IPS DF 19.7 (cell line): ENCODE data around the gene CREB5.

Source experiments
- DNase-seq: peaks from one replicate; pipeline ENCODE4 v3.0.0-alpha.2; 2013; ENCODE audit warnings: low read depth, low spot score

Gene CREB5

DNA sequence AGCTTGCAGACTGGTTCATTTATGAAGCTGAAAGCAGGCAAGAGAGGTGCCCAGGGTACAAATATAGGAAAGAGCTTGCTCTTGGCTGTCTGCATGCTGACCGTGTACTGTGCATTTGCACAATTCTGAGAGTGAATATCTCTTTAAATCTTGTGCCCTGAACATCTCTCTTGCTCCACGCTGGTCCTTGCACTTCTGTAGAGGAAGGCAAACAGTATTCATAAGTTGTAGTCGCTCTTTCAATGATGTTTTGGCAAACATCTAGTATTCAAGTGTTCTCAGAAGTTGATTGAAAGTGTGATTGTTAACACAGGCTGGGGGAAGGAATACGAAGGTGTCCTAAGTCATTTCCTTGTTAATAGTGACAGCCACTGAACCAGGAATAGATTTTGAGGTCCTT is 332.6 kb downstream of the CREB5 start:
- DNase-seq, result no peak

DNA sequence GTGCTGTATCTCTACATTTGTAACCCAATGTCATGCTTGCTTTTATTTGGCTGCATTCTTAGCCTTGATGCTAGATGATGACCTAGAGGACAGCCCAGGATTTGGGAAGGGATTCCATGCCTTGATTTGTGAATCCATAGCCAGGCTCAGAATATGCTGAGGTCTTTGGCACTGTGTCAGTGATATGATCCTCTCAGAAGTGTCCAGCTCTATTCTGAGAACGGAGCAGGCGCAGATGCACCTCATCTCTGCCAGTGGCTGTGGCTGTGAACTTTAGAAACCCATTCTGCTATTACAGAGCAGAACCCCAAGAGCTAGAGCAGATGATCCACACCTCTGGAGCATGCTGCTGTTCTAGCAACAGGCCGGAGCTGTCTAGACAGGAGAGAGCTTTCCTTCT is 333.0 kb downstream of the CREB5 start:
- no peak for DNase-seq

DNA sequence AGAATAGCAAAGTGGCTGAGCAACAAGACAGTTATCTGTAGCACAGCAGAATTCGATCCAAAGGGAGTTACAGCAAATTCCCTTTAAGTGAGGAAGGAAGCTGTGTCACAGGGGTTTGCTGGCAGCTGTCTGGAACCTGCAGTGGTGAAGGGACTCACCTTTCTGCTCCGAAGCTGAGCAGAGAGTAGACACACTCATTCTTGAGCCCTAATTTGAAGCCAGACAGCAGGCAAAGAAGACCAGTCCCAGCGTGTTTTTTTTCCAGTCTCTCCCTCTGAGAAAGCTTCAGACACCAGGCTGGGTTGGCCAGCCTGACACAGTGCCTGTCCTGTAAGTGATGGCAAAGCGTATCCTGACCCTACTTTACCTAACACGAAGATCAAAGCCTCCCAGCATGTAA is 335.1 kb downstream of the CREB5 start:
- no peak for DNase-seq

DNA sequence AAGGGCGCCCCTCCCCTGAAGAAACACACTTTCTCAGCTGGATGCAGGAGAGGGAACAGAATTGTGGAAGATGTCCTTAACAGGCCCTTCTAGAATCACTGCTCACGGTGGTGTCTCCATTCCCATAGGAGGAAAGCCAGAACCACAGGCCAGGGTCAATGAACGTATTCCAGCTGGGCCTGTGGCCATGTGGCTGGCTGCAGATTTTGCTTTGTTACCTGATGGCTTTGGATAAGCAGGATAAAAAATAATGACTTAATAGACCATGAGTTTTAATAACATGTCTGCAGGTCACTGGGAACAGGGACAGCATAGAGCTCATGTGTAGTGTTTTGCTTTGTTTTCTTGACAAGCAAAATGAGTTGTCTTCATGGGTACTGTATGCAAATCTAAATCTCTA is 335.5 kb downstream of the CREB5 start:
- DNase-seq, result no peak

DNA sequence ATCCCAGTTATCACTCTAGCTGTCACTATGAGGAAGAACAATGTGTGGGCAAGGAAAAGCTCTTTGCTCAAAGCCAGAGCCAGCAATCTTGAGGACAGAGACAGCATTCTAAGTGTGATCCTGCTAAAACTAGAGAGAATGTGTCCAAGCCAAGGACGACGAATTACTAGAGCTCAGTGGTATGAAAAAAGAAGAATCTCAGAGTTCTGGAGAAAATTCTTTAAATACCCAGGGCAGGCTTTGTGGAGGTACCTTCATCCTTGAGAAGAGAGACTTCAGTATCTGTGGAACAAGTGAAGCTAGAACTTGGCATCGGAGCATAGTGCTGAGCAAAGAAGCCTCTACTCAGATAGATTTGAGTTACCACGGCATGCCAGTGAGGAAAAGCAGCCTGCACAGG is 336.0 kb downstream of the CREB5 start:
- no peak for DNase-seq

DNA sequence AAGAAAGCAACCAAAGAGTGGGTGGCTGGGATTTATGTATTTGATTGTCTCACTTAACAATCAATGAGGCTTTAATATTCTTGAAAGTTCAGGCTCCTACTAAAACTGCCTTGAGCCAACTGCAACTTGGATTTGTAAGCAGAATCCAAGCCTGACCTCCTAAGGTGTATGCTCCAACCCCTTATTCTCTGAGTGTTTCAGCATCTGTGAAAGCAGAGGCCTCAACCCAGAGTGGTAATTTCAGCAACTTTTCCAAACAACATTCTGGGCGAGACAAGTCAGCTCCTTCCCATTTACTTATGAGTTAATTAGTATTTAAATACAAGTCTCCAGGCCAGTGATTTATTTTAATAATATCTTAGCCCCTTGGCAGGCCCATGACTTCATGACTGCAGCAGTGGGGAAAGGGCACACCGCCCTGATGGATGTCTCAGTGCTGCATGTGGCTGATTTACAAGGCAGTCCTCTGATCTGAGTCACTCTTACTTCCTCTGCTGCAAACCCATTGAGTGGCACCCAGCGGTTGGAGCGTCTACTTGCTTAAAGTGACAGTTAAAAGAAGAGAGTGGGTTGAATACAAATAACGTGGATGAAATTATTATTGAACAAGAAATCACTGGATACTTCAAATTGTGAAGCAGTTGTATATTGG is 336.7 kb downstream of the CREB5 start:
- no peak for DNase-seq

DNA sequence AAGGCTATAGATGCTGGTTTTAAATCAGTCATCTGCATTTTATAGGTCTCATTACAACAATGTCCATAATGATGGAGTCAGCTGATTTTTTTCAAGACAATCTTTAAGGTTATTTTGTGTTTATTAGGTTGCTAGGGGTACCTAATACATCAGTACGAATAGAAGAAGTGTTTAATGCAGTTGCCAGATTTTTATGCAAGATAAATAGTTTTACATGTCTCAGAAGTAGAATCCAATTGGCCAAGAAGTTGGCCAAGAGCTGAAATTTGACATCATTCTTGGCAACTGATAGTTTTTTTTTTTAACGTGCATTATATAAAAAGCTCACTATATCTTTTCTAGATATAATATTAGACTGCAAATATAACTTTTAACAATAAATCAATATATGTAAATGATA is 337.3 kb downstream of the CREB5 start:
- DNase-seq, result no peak

DNA sequence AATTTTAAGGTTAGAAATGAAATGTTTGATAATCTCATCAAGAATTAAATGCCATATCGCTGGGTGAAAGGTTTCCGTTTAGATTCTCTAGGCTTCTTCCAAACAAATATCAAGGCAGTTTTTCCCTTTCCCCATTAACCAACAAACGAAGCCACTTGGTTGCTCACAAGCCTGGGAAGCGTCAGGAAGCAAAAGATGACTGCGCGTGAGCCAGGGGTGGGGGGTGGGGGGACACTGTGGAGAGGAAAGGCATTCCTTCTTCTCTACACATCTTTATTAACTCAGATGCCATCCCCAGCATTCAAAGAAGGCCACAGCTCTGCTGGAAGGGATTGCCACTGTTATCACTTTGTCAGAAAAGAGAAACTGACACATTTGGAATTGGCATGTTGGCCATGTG is 338.7 kb downstream of the CREB5 start:
- DNase-seq, result peak; percentile 9

DNA sequence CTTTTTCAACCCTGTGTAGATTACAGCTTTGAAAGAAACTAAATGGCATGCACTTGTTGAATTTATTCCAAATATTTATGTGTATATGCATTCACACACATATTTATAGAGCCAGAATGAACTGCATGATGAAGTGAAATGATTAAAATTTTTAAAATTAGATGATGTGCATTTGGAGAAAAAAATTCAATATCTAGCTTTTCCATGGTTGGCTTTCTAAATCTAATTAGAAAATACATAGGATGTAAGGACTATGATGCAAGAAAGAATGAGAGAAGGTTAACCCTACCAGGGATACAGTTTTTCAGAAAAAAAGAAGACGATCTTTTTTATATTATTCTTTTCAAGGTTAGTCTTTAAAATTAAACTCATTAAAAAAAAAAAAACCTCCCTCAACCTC is 341.3 kb downstream of the CREB5 start:
- DNase-seq, result no peak

DNA sequence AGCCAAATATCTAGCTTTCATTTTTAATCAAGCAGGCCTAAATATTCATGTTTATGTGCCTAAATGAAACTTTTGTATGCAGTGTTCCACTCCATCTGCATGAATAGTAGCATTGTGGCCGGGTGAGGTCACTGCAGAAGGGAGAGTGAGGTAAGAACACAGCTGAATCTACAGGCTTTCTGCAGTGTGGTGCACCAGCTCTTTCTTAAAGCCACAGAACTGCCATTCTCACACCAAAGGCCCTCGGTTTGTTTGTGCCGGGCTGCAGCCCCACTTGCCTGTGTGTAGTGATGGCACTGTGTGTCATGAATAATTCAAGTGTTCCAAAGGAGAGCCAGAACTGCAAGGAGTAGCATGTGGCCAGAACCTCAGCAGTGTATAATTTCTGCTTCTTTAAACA is 341.7 kb downstream of the CREB5 start:
- no peak for DNase-seq

DNA sequence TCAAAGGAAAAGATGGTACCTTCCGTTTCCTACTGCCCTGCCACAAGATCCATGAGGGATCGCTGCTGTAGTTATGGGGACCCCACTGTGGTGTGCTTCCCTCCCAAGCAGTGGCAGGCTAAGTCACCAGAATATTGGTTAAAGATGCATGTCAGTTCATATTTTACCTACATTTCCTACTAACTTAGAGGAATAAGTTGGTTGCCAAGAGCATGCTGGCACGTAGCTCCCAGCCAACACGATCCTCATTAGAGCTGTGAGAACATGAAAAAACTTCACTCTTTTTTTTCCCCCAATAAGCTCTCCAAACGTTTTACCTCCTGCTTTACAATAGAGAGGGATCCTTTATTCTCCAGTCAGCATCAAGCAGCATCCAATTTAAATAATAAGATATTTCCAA is 342.1 kb downstream of the CREB5 start:
- DNase-seq, result no peak

DNA sequence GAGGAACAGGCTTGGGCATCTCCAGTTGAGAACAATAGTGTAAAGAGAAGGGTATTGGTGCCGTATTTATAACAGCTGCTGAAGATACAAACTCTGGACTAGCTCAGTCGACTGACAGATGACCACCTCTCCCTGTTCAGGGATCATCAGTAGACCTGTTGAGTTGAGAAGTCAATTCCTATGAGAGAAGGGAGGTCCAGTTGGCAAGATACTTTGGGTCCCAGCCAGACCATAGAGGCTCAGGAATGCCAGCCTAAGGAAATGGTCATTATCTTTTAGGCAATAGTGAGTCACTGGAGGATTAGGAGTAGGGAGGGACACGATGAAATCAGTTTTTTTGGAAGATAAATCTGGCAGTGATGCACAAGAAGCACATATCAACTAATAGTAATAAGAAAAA is 342.9 kb downstream of the CREB5 start:
- DNase-seq, result no peak

DNA sequence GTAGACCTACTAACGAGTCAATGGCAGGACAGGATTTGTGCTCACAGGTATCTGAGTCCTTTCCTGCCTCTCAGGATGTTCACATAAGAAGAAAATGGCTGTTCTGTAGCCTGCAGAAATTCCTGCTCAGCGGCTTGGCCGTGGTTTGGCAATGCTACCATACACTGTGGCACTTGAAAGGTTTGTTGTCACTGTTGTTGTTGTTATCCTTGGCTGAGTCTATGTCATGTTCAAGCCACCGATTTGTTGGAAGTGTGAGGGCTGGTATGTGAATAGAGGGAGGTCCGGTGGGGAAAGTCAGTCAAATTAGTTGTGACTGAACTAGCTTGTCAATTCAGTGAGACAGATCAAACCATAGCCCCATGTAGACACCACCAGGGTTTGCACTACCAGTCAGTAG is 345.9 kb downstream of the CREB5 start:
- no peak for DNase-seq

DNA sequence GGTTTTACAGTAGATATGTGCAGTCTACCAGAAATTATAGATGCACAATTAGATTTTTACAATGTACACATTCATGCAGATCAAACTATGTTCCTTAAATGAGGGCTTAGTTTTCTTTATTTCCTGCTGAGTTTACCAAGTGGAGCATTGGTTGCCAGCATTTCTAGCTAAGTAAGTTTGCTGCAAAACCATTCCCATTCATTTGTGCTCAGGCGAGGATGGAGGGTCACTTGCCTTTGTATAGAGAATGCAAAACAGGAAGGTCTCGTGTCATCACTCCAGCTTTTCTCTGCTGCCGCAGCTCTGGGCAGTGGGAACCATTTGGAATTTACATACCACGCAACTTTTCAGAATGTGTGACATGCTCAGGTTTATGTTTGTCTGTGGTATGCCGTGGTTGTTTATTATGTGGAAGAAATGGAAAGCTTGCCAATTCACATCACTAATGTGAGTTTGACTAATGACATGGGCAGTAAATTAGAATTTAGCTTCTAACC is 347.2 kb downstream of the CREB5 start:
- DNase-seq, result no peak

DNA sequence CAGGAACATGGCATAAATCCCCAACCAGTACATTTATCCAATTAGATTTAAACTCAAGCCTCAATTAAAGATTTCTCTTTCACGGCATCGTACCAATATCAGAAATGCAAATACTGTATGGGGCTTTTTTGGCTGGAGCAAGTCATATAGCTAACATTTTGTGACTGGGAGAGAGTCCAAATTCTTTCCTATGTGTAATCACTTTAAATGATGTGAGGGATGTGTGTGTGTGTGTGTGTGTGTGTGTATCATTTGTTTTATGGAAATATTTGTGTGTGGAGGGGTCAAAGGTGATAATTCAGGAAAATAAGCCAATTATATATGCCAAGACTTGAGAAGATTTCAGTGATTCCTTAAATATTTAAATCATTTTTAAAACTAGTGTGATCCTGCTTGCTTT is 349.2 kb downstream of the CREB5 start:
- no peak for DNase-seq

DNA sequence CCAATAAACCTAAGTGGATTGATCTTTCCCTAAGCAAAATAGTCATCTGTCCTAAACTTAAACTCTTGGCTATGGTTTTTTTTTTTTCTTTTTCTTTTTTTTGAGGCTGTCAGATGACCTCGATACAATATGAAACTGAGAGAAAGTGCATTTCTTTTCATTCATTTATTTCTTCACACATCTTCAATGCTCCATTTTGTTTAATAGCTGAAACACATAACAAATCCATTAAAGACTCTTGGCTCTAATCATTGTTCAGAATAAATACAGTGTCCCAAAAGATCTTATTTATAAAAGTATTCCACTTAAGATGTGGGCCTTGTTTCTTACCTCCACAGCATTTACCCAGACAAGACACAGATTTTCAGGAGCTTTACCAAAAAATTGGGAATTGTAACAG is 350.3 kb downstream of the CREB5 start:
- DNase-seq, result no peak

DNA sequence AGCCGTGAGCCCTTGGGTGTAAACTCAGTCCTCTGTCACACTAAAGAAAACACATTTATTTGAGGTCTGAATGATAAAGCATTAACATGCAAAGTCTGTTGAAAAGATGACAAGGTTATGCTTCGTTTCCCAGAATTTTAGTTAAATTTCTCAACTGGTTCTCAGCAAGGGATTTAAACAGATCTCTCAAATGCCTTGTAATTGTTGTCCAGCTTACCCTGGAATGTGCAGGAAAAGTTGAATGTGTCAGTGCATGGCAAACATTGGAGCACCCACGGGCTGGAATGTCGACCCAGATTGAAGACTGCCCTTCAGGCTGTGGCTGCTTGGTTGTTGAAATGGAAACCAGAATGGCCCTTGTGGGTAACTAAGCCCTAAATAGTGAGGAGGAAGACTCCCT is 354.0 kb downstream of the CREB5 start:
- no peak for DNase-seq

DNA sequence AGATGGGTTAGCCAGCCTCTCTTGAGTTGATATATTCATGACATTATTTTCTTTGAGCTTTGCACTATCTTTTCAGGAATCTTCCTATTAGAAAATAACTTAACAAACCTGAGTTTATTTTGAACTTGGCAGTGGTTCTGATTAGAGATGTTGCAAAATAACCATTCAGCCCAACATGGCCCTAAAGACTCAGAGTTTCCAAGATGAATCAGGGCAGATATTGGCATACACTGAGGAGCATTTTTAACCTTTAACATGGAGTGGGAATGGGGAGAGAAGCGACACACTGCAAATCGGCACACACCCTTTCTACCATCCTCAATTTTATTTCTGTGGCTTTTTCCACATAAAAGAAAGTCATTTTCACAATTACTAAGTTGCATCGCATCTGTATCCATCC is 355.0 kb downstream of the CREB5 start:
- DNase-seq, result no peak

DNA sequence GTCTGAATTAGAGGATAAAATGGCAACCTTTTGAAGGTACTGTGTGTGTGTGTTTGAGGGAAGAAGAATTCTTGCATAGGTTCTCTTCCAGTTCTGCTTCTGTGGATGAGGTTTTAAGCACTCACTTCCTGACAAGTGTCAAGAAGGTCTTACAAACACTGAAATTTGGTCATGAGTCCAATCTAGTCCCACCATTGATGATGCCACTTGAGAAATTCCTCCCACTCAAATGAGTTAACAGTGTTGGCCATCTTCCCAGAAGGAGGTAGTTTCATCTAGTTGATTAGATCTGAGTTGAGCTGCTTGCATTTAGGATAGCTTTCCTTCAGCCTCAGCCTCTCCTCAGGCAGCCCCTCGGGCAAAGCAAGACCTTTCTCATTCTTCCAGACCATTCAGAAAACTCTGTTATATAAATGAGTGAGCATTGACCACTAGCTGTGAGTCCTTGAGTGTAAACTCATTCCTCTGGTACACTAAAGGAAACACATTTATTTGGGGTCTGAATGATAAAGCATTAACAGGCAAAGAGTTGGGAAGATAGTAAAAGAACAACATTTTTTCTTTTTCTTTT is 356.3 kb downstream of the CREB5 start:
- no peak for DNase-seq

DNA sequence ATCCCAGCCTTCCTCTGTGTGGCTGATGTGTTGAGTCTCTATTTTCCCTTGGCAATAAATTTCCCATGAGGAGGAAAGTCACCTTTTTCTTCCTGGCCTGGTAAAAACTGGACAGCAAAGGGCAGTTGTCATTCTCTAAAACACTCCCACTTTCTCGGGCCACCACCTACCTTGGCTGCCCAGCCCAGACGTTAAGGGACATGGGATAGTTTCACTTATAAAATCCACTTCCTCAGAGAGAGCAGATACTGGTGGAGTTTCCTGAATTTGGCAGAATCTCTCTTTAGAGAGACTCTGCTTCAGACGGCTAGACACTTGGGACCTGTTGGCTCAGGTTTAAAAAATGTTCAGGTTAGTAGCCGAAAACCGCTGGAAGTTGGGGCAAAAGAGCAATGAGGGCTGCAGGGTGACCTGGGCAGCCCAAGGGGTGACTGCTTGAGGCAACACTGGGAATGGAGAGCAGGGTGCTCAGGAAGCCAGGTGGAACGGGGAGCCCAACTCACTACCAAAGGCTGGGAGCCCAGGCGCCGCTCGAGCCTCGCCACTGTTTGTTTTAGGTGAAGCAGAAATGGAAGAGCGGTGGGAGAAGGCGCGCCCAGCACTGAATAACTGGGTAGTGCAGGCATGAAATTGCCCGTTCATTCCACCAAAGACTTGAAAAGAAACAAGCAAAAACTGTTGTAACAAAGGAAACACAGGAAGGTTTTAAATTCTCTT is 359.7 kb downstream of the CREB5 start:
- no peak for DNase-seq

DNA sequence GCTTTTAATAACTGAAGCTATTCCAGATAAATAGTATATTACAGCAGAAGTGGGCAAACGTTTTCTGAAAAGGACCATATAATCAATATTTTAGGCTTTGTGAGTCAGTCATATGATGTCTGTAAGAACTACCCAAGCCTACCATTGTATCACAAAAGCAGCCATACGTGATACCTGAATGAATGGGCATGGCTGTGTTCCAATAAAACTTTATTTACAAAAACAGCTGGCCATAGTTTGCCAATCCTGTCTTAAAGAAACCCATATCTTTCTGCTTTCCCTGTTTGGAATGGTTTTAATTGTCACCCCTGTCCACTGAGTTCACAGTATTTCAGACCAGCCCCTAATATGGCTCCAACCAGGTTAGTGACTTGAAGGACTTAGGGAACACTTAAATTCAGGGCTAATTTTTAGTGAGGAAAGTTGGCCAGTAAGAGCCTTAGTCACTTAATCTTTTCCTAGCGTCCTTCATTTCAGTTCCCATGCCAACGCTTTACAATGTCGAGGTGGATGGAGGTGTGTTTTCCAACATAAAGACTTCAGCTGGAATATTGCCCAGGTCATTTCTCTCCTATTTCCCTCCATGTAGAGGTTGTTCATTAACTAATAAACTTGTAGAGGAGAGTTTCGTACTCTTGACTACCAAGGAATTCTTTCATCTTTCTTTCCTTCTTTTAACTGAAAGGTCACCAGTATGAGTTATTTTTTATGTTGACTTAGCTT is 361.3 kb downstream of the CREB5 start:
- no peak for DNase-seq

DNA sequence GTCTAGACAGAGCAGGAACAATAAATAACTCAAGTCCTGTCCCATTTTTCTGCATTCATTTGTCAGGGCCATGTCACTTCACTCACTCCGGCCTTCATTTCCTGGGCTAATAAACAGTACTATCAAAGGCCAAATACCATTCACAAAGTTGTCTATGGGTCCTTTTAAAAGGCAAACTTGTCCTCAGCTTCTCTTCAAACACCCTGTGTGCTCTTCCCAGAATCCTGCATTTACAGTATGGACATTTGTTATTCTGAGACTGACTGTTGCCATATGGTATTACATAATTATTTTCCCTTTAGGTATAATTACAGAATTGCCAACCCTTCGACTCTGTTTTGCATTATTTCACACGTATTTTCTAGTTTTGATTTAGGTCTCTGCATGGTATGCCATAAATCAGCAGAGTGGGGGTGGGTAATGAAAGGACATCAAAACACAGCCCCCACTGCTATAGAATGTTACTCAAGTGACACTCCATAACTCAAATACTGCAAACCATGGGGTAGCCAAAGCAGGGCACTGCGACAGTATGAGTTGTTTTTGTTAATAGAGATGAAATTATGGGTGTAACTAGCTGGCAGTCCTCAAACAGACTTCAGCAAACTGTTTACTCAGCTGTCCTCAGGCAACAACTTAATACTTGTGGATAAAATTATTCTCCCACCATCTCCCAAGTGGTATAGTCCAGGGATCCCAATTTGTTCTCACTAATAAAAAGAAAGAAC is 362.1 kb downstream of the CREB5 start:
- no peak for DNase-seq
